Heart right ventricle (tissue), 16 donors: ENCODE data around the gene ACYP1. TPM values are rescaled to one million over a fixed set of nuclear protein-coding genes. Genes with fewer than 3 reads are reported as not detected.

Experiments used
- ATAC-seq, 8 donors: fragments of 200-7000 bp; cut with Tn5 transposase; one replicate each; pipeline ENCODE4 v1.9.1; 2020; ENCODE audit warnings: mild to moderate bottlenecking in 8 of 8, moderate library complexity in 8 of 8, moderate number of reproducible peaks in 1 of 8
- DNase-seq, 2 donors: peaks; one replicate each; pipeline ENCODE4 v3.0.0-alpha.2; 2020
- H3K27ac ChIP-seq, 10 donors: fragments of 200-600 bp; sonication (generic) in 2 of 10; one replicate each; pipeline versions ENCODE4 v1.5.0 to v1.8.0; 2020 to 2022; ENCODE audit warnings: mild to moderate bottlenecking in 3 of 10
- H3K27me3 ChIP-seq, 7 donors: fragments of 200-600 bp; one replicate each; pipeline ENCODE4 v1.8.0; 2021 to 2022; ENCODE audit warnings: mild to moderate bottlenecking in 2 of 7
- H3K36me3 ChIP-seq, 9 donors: fragments of 200-600 bp; sonication (generic) in 1 of 9; one replicate each; pipeline versions ENCODE4 v1.5.0 to v1.8.0; 2020 to 2022; ENCODE audit warnings: mild to moderate bottlenecking in 2 of 9
- H3K4me1 ChIP-seq, 9 donors: fragments of 200-600 bp; sonication (generic) in 1 of 9; one replicate each; pipeline versions ENCODE4 v1.5.0 to v1.8.0; 2020 to 2022; ENCODE audit warnings: mild to moderate bottlenecking in 4 of 9
- H3K4me3 ChIP-seq, 10 donors: fragments of 200-600 bp; sonication (generic) in 2 of 10; one replicate each; pipeline versions ENCODE4 v1.5.0 to v1.8.0; 2020 to 2022; ENCODE audit warnings: mild to moderate bottlenecking in 7 of 10, moderate library complexity in 2 of 10
- H3K9me3 ChIP-seq, 11 donors: fragments of 200-600 bp in 10 of 11; sonication (generic) in 2 of 11; one replicate each; pipeline versions ENCODE4 v1.5.0 to v1.8.0; 2013 to 2022; ENCODE audit warnings: mild to moderate bottlenecking in 2 of 11, control low read depth in 1 of 11, moderate library complexity in 1 of 11
- CTCF ChIP-seq, 9 donors: fragments of 200-600 bp; sonication (generic) in 2 of 9; IDR thresholded peaks; one replicate each; pipeline versions ENCODE4 v1.5.0 to v1.8.0; 2021 to 2022; ENCODE audit warnings: antibody characterized with exemption in 9 of 9, mild to moderate bottlenecking in 5 of 9, moderate library complexity in 1 of 9
- WGBS, 2 donors: extraction: QIAGEN DNeasy Blood & Tissue Kit; methylation state at CpG; one replicate each; pipeline ENCODE4 v1.1.7; 2013; ENCODE audit warnings: inconsistent platforms in 1 of 2; 5-methylcytosine and 5-hydroxymethylcytosine counted together
- intact Hi-C, 10 donors: fragments of 100-400 bp; cut with DNase I; formaldehyde crosslinking; loops; one replicate each; pipeline versions ENCODE4 v1.11.1 to v1.14.2; 2022
- polyA plus RNA-seq, 2 donors: library from polyadenylated mRNA; stranded (reverse); fragments of 200-250 nt; gene quantifications; one replicate each; pipeline ENCODE4 v1.2.3, GENCODE V29; 2013
- total RNA-seq, 10 donors: library from RNA; stranded (reverse); fragmentation: NEBNext Ultra II Directional in 3 of 10; extraction: Animal tissue kit (Norgen Biotek cat#: 25700) in 3 of 10; gene quantifications; one replicate each; pipeline versions ENCODE4 v1.2.1 to v1.2.4, GENCODE V29; 2021 to 2023
- donor health status: Arrhythmogenic right ventricular cardiomyopathy.
- donor health status: ischemic (EF 13 %, LVEDD 7.1; RV severe dilation, severe dysfunction).
- donor health status: healthy with polysubstance abuse.
- donor health status: DM: no; HTN: yes; CAD: no.
- donor health status: DM: no; HTN: no; CAD: no.
- donor health status: ischemic (EF 25% LVEDD 6.9; RV normal size, moderate dysfunction).
- donor health status: ischemic (EF 25% LVEDD 5.7; RV mildly dilated, moderate dysfunction).
- donor health status: healthy.
- donor health status: DM: yes; HTN: yes; CAD: no.
- donor health status: Ischemic cardiomyopathy.
- donor health status: ischemic (EF 35%, LVEDD 5.7; RV mildly dilated, moderate dysfunction).
- donor health status: nonischemic (EF 11% LVEDD 7.7; RV severe dilation, severe dysfunction).
- donor health status: DM: yes; HTN: yes; CAD: no.
- donor health status: PGD.
- donor health status: ischemic (EF 29% LVEDD 5.4; RV normal size, mild dysfunction).
- donor health status: nonischemic (EF 23%, LVEDD 6.1; RV moderate dilation, normal function).

The ACYP1 gene
- total and polyA plus RNA-seq, 12 donors, result 7.9 to 34.9 (median 10.1) TPM

- Histone ChIP-seq H3K27ac (no peak overlapping the region), H3K9me3 (no peaks in the 10 kb centered on the region), H3K36me3 (peaks cover 0 to 54% (median 5%) of the 10 kb centered on the region in 9 donors), H3K4me1 (peaks cover 0 to 55% (median 22%) of the 10 kb centered on the region in 9 donors), H3K27me3 (no peaks in the 10 kb centered on the region), H3K4me3 (no peak overlapping the region)
- no peak for TF ChIP-seq CTCF (IDR thresholded peaks at IDR 0.05)
- DNase-seq (no peak), ATAC-seq (no peak)
- intact Hi-C loops, result no loop called here
- 81 to 82% methylated on average over 8 of the region's 8 CpGs for WGBS, 2 donors
Measured at GRCh38 chr14:75044752-75045151, 19.1 kb downstream of the ACYP1 start.

- ATAC-seq (no peak), DNase-seq (no peak)
- WGBS, 2 donors, result 20 to 43% methylated on average over 2 of the region's 2 CpGs
- no peak overlapping the region for H3K4me3 ChIP-seq
- peaks cover 0 to 51% (median 19%) of the 10 kb centered on the region in 9 donors for H3K4me1 ChIP-seq
- no peaks in the 10 kb centered on the region for H3K27me3 ChIP-seq
- no peak for TF ChIP-seq CTCF (IDR thresholded peaks at IDR 0.05)
- intact Hi-C loops, result no loop called here
- H3K27ac ChIP-seq, result no peak overlapping the region
- peaks cover 0 to 55% (median 5%) of the 10 kb centered on the region in 9 donors for H3K36me3 ChIP-seq
- H3K9me3 ChIP-seq, result no peaks in the 10 kb centered on the region
Measured at GRCh38 chr14:75044322-75044721, 19.5 kb downstream of the ACYP1 start.

GRCh38 chr14:75042035-75042434, 21.8 kb downstream of the ACYP1 start:
- intact Hi-C loops, result no loop called here
- DNase-seq, result no peak
- Histone ChIP-seq H3K4me3 (no peak overlapping the region), H3K27me3 (no peaks in the 10 kb centered on the region), H3K4me1 (peaks cover 0 to 39% (median 19%) of the 10 kb centered on the region in 9 donors), H3K27ac (no peak overlapping the region), H3K9me3 (no peaks in the 10 kb centered on the region), H3K36me3 (peaks cover 0 to 74% (median 9%) of the 10 kb centered on the region in 9 donors)
- no peak for TF ChIP-seq CTCF (IDR thresholded peaks at IDR 0.05)
- no peak for ATAC-seq
- 62 to 70% methylated on average over 6 of the region's 6 CpGs for WGBS, 2 donors

GRCh38 chr14:75041613-75042012, 22.2 kb downstream of the ACYP1 start:
- H3K4me1 ChIP-seq, result peaks cover 0 to 37% (median 19%) of the 10 kb centered on the region in 9 donors
- no peak for DNase-seq
- no peaks in the 10 kb centered on the region for H3K27me3 ChIP-seq
- no peak for TF ChIP-seq CTCF (IDR thresholded peaks at IDR 0.05)
- H3K4me3 ChIP-seq, result no peak overlapping the region
- peaks cover 0 to 78% (median 9%) of the 10 kb centered on the region in 9 donors for H3K36me3 ChIP-seq
- H3K9me3 ChIP-seq, result no peaks in the 10 kb centered on the region
- ATAC-seq, result no peak
- no peak overlapping the region for H3K27ac ChIP-seq
- intact Hi-C loops, result no loop called here
- WGBS, 2 donors, result 92 to 93% methylated on average over 4 of the region's 4 CpGs
